Measurements from ENCODE around the gene MYH7.

- TF ChIP-seq TAF1 (IDR thresholded peaks at IDR 0.05; ENCODE audit: low read depth, low read length), result no peak
- no peak for TF ChIP-seq POLR2A (IDR thresholded peaks at IDR 0.05; ENCODE audit: low read depth, low read length)
- no peak for TF ChIP-seq POLR2AphosphoS5 (IDR thresholded peaks at IDR 0.05; ENCODE audit: low read depth, low read length)
- no peak for TF ChIP-seq PAX5 (IDR thresholded peaks at IDR 0.05; ENCODE audit: insufficient read depth, low read length, severe bottlenecking)
- TF ChIP-seq POU2F2 (IDR thresholded peaks at IDR 0.05; ENCODE audit: low read depth, low read length), result no peak
- no peak for TF ChIP-seq SPI1 (IDR thresholded peaks at IDR 0.05; ENCODE audit: low read depth, low read length)
Measured at GRCh38 chr14:23481979-23482822, 46.7 kb upstream of the MYH7 start.
